K562 (cell line): ENCODE measurements around the gene HIF1AN. TPM values are rescaled to one million over a fixed set of nuclear protein-coding genes. Genes with fewer than 3 reads are reported as not detected.
A peak's percentile ranks its signal among the peaks of the same experiment; 100 is the strongest.

Experiments used
- ATAC-seq: fragments of 200-7000 bp; cut with Tn5 transposase; 3 replicates; pipeline ENCODE4 v1.9.1; 2020; ENCODE audit warnings: moderate library complexity
- BruUV-seq: library from RNA; stranded (reverse); fragments of 400-500 nt; replicated peaks from 2 replicates; lab custom pipeline; 2021; lab: Mats Ljungman, UMichigan
- CTCF ChIA-PET: fragments of 300-600 bp; formaldehyde crosslinking; extraction: SDS; loops from one replicate; lab custom pipeline; 2021; ENCODE audit warnings: low intra/inter-chr PET ratio; lab: Yijun Ruan, JAX
- POLR2A ChIA-PET: fragments of 300-600, 350-650 bp; sonication (Branson Sonifier 250); formaldehyde crosslinking; extraction: SDS; loops from one replicate; lab custom pipeline; 2021; ENCODE audit warnings: antibody characterized with exemption, inconsistent platforms; lab: Yijun Ruan, JAX
- DNase-seq, 4 experiments: peaks; one replicate each; pipeline versions ENCODE4 v3.0.0 to v3.0.0-alpha.2; 2011 to 2018; ENCODE audit warnings: low spot score in 3 of 4, mixed read lengths in 3 of 4; ENCODE audit errors: extremely low read depth in 1 of 4
- FAIRE-seq: peaks from 2 replicates; lab custom pipeline; 2011; peaks lifted over from hg19 to GRCh38; lab: Jason Lieb, UNC
- H2AFZ ChIP-seq: 2 replicates; pipeline ENCODE4 v1.6.0; 2011; ENCODE audit warnings: low read depth, low read length, control low read depth, inconsistent platforms
- H3K27ac ChIP-seq: fragments of 200-600 bp; 3 replicates; pipeline ENCODE4 v1.8.0; 2011; ENCODE audit warnings: low read depth, mild to moderate bottlenecking, control low read depth, inconsistent platforms, low read length, moderate library complexity, mixed read lengths; ENCODE audit errors: extremely low read depth
- H3K27me3 ChIP-seq, 2 experiments: fragments of 300-600 bp in 1 of 2; 2 replicates in 1 of 2; 3 replicates in 1 of 2; pipeline versions ENCODE4 v1.6.0 to v1.8.0; 2011; ENCODE audit warnings: inconsistent platforms in 2 of 2, low read length in 2 of 2, mild to moderate bottlenecking in 1 of 2, mixed read lengths in 1 of 2, moderate library complexity in 1 of 2; ENCODE audit not compliant: control insufficient read depth in 2 of 2, insufficient read depth in 2 of 2
- H3K36me3 ChIP-seq: fragments of 300-600 bp; 3 replicates; pipeline ENCODE4 v1.8.0; 2011; ENCODE audit warnings: mild to moderate bottlenecking, low read length, inconsistent platforms; ENCODE audit not compliant: control insufficient read depth, insufficient read depth
- H3K4me1 ChIP-seq, 2 experiments: fragments of 200-600 bp in 1 of 2; replicated peaks in 1 of 2; 2 replicates in 1 of 2; 3 replicates in 1 of 2; pipeline versions ENCODE4 v1.5.1 to v1.8.0; 2011; ENCODE audit warnings: inconsistent platforms in 2 of 2, low read length in 2 of 2, mild to moderate bottlenecking in 1 of 2, mixed read lengths in 1 of 2, moderate library complexity in 1 of 2; ENCODE audit not compliant: control insufficient read depth in 2 of 2, insufficient read depth in 2 of 2
- H3K4me2 ChIP-seq: 2 replicates; pipeline ENCODE4 v1.6.1; 2011; ENCODE audit warnings: low read length, control low read depth, inconsistent platforms, mixed read lengths; ENCODE audit not compliant: insufficient read depth
- H3K4me3 ChIP-seq: fragments of 200-600 bp; sonication (generic), shearing (Covaris generic); 2 replicates; pipeline ENCODE4 v1.5.1; 2016; ENCODE audit warnings: control low read depth, inconsistent platforms
- H3K79me2 ChIP-seq: fragments of 200-600 bp; 3 replicates; pipeline ENCODE4 v1.8.0; 2011; ENCODE audit warnings: low read length, inconsistent platforms; ENCODE audit not compliant: control insufficient read depth, insufficient read depth
- H3K9ac ChIP-seq, 2 experiments: 2 replicates each; pipeline versions ENCODE4 v1.6.0 to v1.6.1; 2011; ENCODE audit warnings: low read depth in 2 of 2, low read length in 2 of 2, control low read depth in 1 of 2, inconsistent platforms in 1 of 2, mild to moderate bottlenecking in 1 of 2, mixed read lengths in 1 of 2; ENCODE audit not compliant: insufficient read depth in 1 of 2
- H3K9me1 ChIP-seq: one replicate; pipeline ENCODE4 v1.6.0; 2011; ENCODE audit warnings: inconsistent platforms, mild to moderate bottlenecking, low read length, moderate library complexity; ENCODE audit not compliant: control insufficient read depth, insufficient read depth
- H3K9me3 ChIP-seq: replicated peaks from 2 replicates; pipeline ENCODE4 v1.5.1; 2011; ENCODE audit warnings: low read depth, low read length, inconsistent platforms; ENCODE audit not compliant: control insufficient read depth, insufficient read depth
- H4K20me1 ChIP-seq: replicated peaks from 2 replicates; pipeline ENCODE4 v1.6.1; 2011; ENCODE audit warnings: low read length, inconsistent platforms, mixed read lengths; ENCODE audit not compliant: control insufficient read depth, insufficient read depth
- ARID3A ChIP-seq: IDR thresholded peaks from 2 replicates; pipeline ENCODE4 v1.6.1; 2012; ENCODE audit warnings: low read depth, low read length, improper control_type of control experiment, borderline replicate concordance
- CTCF ChIP-seq, 3 experiments: IDR thresholded peaks in 2 of 3; conservative IDR thresholded peaks in 1 of 3; 2 replicates each; pipeline ENCODE4 v1.5.1; 2011 to 2012; ENCODE audit warnings: low read length in 3 of 3, mild to moderate bottlenecking in 3 of 3, control low read depth in 2 of 3, improper control_type of control experiment in 1 of 3, inconsistent platforms in 1 of 3, low read depth in 1 of 3, mixed read lengths in 1 of 3, moderate library complexity in 1 of 3; ENCODE audit not compliant: insufficient read depth in 2 of 3
- KLF16 ChIP-seq: IDR thresholded peaks from 2 replicates; pipeline ENCODE4 v1.6.1; 2016; ENCODE audit warnings: antibody characterized with exemption
- MCM7 ChIP-seq, 2 experiments: fragments of 450-650 bp; IDR thresholded peaks; 2 replicates each; pipeline ENCODE4 v1.6.1; 2016 to 2018
- NFIC ChIP-seq: fragments of 450-650 bp; IDR thresholded peaks from 2 replicates; pipeline ENCODE4 v1.6.1; 2017; ENCODE audit warnings: mild to moderate bottlenecking, inconsistent platforms
- PCBP1 ChIP-seq: fragments of 200-400 bp; formaldehyde crosslinking; IDR thresholded peaks from 2 replicates; pipeline ENCODE4 v1.6.1; 2018; ENCODE audit warnings: mild to moderate bottlenecking, low read depth, low read length; ENCODE audit not compliant: poor library complexity, severe bottlenecking
- POLR2AphosphoS2 ChIP-seq: IDR thresholded peaks from 2 replicates; pipeline ENCODE4 v1.6.1; 2012; ENCODE audit warnings: low read length, improper control_type of control experiment
- RAD21 ChIP-seq, 2 experiments: fragments of 250-450 bp in 1 of 2; fragments of 450-650 bp in 1 of 2; sonication (Bioruptor Pico) in 1 of 2; formaldehyde crosslinking in 1 of 2; IDR thresholded peaks in 1 of 2; conservative IDR thresholded peaks in 1 of 2; 2 replicates each; pipeline versions ENCODE4 v1.4.0 to v1.8.0; 2020 to 2022; ENCODE audit warnings: mild to moderate bottlenecking in 2 of 2, moderate library complexity in 1 of 2
- SMC3 ChIP-seq: conservative IDR thresholded peaks from 2 replicates; pipeline ENCODE4 v1.6.1; 2011; ENCODE audit warnings: low read depth, low read length, improper control_type of control experiment; ENCODE audit not compliant: insufficient read depth
- ZFP91 ChIP-seq: sonication (generic); formaldehyde crosslinking; IDR thresholded peaks from 2 replicates; pipeline ENCODE4 v1.8.0; 2022; ENCODE audit warnings: mild to moderate bottlenecking, missing genetic modification reagents
- ZNF280B ChIP-seq: fragments of 250-450 bp; sonication (Bioruptor Pico); IDR thresholded peaks from 2 replicates; pipeline ENCODE4 v1.5.1; 2021; ENCODE audit warnings: mild to moderate bottlenecking
- ZNF3 ChIP-seq: fragments of 250-450 bp; sonication (Bioruptor Pico); IDR thresholded peaks from 2 replicates; pipeline ENCODE4 v1.5.0; 2021; ENCODE audit warnings: mild to moderate bottlenecking, moderate library complexity
- ZNF778 ChIP-seq: fragments of 450-650 bp; formaldehyde crosslinking; IDR thresholded peaks from 2 replicates; pipeline ENCODE4 v1.4.0; 2020; ENCODE audit warnings: mild to moderate bottlenecking, moderate library complexity
- WGBS: fragments of 100-300 bp; shearing (Covaris generic); methylation state at CpG from one replicate; pipeline ENCODE4 v1.1.6; 2016; ENCODE audit warnings: low coverage, mixed read lengths; ENCODE audit not compliant: insufficient coverage; ENCODE audit errors: missing lambda C conversion rate; 5-methylcytosine and 5-hydroxymethylcytosine counted together
- in situ Hi-C: fragments of 300-500 bp; cut with MboI; formaldehyde crosslinking; loops from 4 replicates; pipeline ENCODE4 v1.15.0; 2018; ENCODE audit warnings: inconsistent platforms, mixed read lengths
- intact Hi-C: fragments of 100-400 bp; cut with micrococcal nuclease; formaldehyde crosslinking; loops from 2 replicates; pipeline ENCODE4 v1.14.2; 2022
- polyA plus RNA-seq, 8 experiments: library from polyadenylated mRNA; depleted of rRNA in 4 of 8; stranded (reverse) in 5 of 8; unstranded in 3 of 8; fragments of >200 nt; fragmentation: Nextera tagmentation in 2 of 8; fragmentation: Illumina TruSeq in 1 of 8; extraction: Ambion mirVana in 2 of 8; extraction: Trizol in 1 of 8; gene quantifications; 2 replicates each; pipeline versions ENCODE4 v1.2.1 to v1.2.3, GENCODE V29; 2011 to 2014; ENCODE audit warnings: inconsistent platforms in 1 of 8, missing spikeins in 1 of 8
- total RNA-seq, 7 experiments: library from RNA; depleted of rRNA in 6 of 7; stranded (reverse); fragments of >200 nt in 6 of 7; fragmentation: Illumina TruSeq in 2 of 7; extraction: Trizol in 2 of 7; gene quantifications; 2 replicates each; pipeline versions ENCODE4 v1.2.1 to v1.2.3, GENCODE V29; 2011 to 2021; ENCODE audit warnings: low replicate concordance in 1 of 7

Gene HIF1AN
- total and polyA plus RNA-seq, 9 of the 15 experiments (the other 6 are each of a cell fraction or from before 2014, with no cell fraction given): 1.2 to 16.8 (median 6.9) TPM

GRCh38 chr10:100516847-100517246 lies 18.9 kb upstream of the HIF1AN start (continued):
- TF ChIP-seq CTCF (IDR thresholded peaks at IDR 0.05 in 2 of 3, conservative IDR thresholded peaks at IDR 0.05 in 1 of 3; ENCODE audit: insufficient read depth in 2 of 3, low read depth in 1 of 3, low read length in 3 of 3) (peak; percentile 33 to 42 (median 41); a peak in 3 of 6 replicates), NFIC (0 out of 2 replicates have a peak, but pooled peaks have one; percentile 16)

- CTCF ChIA-PET: interaction anchor here (0.7 to 1.6 kb wide), 3 partner anchors 83 to 216 kb away, joined by 3 to 25 read pairs (median 3); no protein-coding TSS in a partner anchor
- Histone ChIP-seq H2AFZ (no peak overlapping the region), H3K79me2 (no peaks in the 10 kb centered on the region), H3K9ac (no peak overlapping the region), H3K9me1 (no peaks in the 10 kb centered on the region), H3K4me1 (peaks cover 2 to 3% of the 10 kb centered on the region in 2 experiments; a peak in 2 of 5 replicates), H3K27me3 (no peaks in the 10 kb centered on the region), H3K36me3 (peaks cover 8% of the 10 kb centered on the region; the same call in 2 of the 3 replicates), H4K20me1 (no peaks in the 10 kb centered on the region; the same call in 1 of the 2 replicates), H3K4me2 (no peak overlapping the region), H3K4me3 (no peak overlapping the region), H3K27ac (no peak overlapping the region), H3K9me3 (no peaks in the 10 kb centered on the region)
- intact Hi-C loops (loop anchor here (5.0 kb wide), 1 partner anchor 358 kb away; no protein-coding TSS in a partner anchor), in situ Hi-C loops (no loop called here)
- ATAC-seq (peak; percentile 78), FAIRE-seq (peak; percentile 91), DNase-seq (peak; percentile 43 to 63 (median 48))
- no TSS peak for BruUV-seq
- 38% methylated on average over 7 of the region's 7 CpGs for WGBS
- POLR2A ChIA-PET: interaction anchor here (0.6 to 0.8 kb wide), 2 partner anchors 165 to 668 kb away, joined by 3 read pairs; no protein-coding TSS in a partner anchor
- TF ChIP-seq ZFP91: no peak
- no peak for TF ChIP-seq ZNF280B (CRISPR knock-in tag)
- TF ChIP-seq ZNF3: no peak
- TF ChIP-seq MCM7 (IDR thresholded peaks at IDR 0.05): no peak
- peak; percentile 37 to 62; a peak in 3 of 4 replicates for TF ChIP-seq RAD21 (CRISPR knock-in tag; conservative IDR thresholded peaks at IDR 0.05 in 1 of 2, IDR thresholded peaks at IDR 0.05 in 1 of 2)
- no peak for TF ChIP-seq POLR2AphosphoS2
- TF ChIP-seq KLF16: no peak
- no peak for TF ChIP-seq ZNF778 (CRISPR knock-in tag)
- no peak for TF ChIP-seq PCBP1
- TF ChIP-seq SMC3: peak; percentile 35; the same call in 1 of the 2 replicates
- TF ChIP-seq ARID3A: no peak
These were observed 16.9 kb upstream of the HIF1AN start for GRCh38 chr10:100518761-100519241.
